GM12865 (cell line): ENCODE results near the gene TP53INP2.
"Not testable (repeated sequence)": the region's sequence is repeated elsewhere in the genome, so short reads cannot be mapped to it uniquely, and the experiment has no call there.

ENCODE experiments used
- DNase-seq: peaks from one replicate; pipeline ENCODE4 v3.0.0; 2010; ENCODE audit warnings: low read depth
- H3K4me3 ChIP-seq: 2 replicates; pipeline ENCODE4 v1.5.1; 2011; ENCODE audit warnings: mild to moderate bottlenecking, low read depth, low read length, control low read depth
- CTCF ChIP-seq: IDR thresholded peaks from 2 replicates; pipeline ENCODE4 v1.5.1; 2011; ENCODE audit warnings: low read length, control low read depth, low read depth, inconsistent platforms; ENCODE audit not compliant: insufficient read depth; ENCODE audit errors: missing control alignments

Gene TP53INP2, protein sequence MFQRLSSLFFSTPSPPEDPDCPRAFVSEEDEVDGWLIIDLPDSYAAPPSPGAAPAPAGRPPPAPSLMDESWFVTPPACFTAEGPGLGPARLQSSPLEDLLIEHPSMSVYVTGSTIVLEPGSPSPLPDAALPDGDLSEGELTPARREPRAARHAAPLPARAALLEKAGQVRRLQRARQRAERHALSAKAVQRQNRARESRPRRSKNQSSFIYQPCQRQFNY

DNA sequence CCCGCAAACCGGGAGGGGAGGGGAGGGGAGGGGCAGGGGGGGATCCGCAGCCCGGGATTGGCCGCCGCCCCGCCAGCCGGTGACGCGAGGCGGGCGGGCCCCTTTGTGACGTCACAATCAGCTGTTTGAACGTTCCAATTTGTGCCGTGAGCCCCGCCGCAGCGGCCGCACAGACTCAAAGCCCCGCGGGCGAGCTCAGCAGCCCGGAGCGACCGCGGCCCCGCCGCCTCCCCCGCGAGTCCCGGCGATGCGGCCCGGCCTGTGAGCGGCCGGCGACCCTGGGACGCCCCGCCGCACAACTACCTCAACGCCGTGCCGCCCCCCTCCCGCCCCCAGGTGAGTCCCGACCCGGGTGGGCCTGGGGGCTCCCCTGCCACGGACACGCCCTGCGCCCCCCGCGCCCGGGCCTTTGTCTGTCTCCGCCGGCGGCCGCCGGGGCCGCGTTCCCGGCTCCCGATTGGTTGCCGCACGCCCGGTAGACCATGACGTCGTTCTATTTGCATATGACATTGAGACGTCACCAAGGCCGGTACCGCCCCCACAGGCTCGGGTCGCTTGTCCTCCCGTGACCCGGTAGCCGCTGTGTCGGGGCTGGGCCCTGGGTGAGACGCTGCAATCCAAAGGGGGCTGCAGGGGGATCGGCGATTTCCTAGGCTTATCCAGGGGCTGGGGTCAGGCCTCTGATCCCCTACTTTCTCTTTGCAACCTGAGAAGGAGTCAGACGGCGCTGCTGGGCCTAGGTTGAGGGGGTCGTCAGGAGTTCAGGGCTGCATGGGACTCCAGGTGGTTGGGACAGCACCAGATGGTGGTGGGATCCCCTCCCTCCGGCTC, at the start of gene TP53INP2:
Gene TP53INP2 (plus strand): TSS at position 168 of the 831 bp plus-strand sequence. CDS start 4,396 bp downstream, outside the sequence.
- DNase-seq, result peak; percentile 93
- H3K4me3 ChIP-seq, result peak within 1 kb of the TSS; percentile 93
- TF ChIP-seq CTCF, result no peak

DNA sequence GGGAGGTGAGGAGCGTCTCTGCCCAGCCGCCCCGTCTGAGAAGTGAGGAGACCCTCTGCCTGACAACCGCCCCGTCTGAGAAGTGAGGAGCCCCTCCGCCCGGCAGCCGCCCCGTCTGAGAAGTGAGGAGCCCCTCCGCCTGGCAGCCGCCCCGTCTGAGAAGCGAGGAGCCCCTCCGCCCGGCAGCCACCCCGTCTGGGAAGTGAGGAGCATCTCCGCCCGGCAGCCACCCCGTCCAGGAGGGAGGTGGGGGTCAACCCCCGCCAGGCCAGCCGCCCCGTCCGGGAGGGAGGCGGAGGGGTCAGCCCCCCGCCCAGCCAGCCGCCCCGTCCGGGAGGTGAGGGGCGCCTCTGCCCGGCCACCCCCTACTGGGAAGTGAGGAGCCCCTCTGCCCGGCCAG, 45.5 kb upstream of the TP53INP2 start:
- DNase-seq, H3K4me3 ChIP-seq: not testable (repeated sequence)

DNA sequence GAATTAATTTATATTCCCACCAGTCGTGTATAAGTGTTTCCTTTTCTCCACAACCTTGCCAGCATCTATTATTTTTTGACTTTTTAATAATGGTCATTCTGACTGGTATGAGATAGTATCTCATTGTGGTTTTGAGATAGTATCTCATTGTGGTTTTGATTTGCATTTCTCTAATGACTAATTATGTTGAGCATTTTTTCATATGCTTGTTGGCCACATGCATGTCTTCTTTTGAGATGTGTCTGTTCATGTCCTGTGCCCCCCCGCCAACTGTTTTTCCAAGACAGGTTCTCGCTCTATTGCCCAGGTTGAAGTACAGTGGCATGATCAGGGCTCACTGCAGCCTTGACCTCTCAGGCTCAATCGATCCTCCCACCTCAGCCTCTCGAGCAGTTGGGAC, 42.3 kb upstream of the TP53INP2 start:
- H3K4me3 ChIP-seq, result not testable (repeated sequence)
- DNase-seq, result peak; percentile 53

DNA sequence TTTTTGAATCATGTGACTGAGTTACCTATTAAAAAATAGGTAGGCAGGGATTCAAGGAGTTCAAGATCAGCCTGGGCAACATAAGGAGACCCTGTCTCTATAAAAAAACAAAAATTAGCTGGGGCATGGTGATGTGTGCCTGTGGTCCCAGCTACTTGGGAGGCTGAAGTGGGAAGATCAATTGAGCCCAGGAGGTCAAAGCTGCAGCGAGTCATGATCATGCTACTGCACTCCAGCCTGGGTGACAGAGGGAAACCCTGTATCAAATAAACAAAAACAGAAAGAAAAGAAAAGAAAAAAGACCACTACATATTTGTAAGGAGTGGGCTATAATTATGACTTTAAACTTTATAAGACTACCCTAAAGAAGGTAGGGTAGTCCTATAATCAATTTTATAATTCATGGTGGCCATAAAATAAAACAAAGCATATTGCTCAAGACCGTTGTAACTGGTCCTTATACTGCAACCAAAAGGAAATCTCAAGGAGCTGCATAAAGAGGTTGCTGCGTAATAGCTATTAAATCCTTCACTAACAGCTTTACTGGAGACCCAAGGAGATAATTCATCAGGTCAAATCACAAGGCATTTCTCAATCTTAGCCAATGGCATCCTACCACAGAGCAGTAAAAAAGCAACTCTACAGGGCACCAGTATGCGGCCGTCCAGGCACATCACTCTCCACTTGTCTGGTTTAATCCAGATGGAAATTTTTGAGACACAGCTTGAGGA, 40.8 kb upstream of the TP53INP2 start:
- DNase-seq, result no peak
- no peak overlapping the region for H3K4me3 ChIP-seq
- no peak for TF ChIP-seq CTCF

GRCh38 chr20:34664751-34665150, 39.4 kb upstream of the TP53INP2 start:
- not testable (repeated sequence) for DNase-seq, H3K4me3 ChIP-seq

DNA sequence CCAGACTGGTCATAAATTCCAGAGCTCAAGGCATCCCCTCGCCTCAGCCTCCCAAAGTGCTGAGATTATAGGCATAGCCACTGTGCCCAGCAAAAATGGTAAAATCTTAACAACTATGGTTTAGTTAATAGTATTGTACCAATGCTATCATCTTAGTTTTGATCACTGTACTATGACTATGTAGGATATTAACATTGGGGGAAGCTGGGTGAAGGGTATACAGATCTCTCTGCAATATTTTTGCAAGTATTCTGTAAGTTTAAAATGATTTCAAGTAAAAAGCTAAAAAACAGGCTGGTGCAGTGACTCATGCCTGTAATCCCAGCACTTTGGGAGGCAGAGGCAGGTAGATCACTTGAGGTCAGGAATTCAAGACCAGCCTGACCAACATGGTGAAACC, 35.0 kb upstream of the TP53INP2 start:
- H3K4me3 ChIP-seq, result no peak overlapping the region
- no peak for DNase-seq
- TF ChIP-seq CTCF, result no peak

DNA sequence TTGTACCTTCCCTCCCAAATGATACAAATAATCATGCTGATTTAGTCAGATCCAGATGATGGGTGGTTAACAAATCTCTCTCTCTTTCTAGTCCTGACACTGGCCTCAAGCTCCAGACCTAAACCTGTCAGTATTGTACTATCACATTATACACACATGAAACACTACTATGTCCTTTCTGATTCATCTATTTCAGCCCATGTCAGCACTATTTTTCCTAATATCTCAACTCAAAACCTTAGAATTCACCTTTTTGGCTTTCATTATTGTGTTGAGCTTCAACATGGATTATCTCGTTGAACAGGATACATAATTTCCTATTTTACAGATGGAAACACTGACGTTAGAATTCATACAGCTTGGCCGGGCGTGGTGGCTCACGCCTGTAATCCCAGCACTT, 30.7 kb upstream of the TP53INP2 start:
- no peak for DNase-seq
- H3K4me3 ChIP-seq, result no peak overlapping the region
- no peak for TF ChIP-seq CTCF

GRCh38 chr20:34675561-34675960, 28.6 kb upstream of the TP53INP2 start:
- no peak for DNase-seq
- TF ChIP-seq CTCF, result no peak
- peak overlapping the region; percentile 89 for H3K4me3 ChIP-seq
